PC-3 (cell line): ENCODE results near the gene B2M.
"Not testable (repeated sequence)": the region's sequence is repeated elsewhere in the genome, so short reads cannot be mapped to it uniquely, and the experiment has no call there.

Source experiments
- EZH2 ChIP-seq: fragments of 300-600 bp; sonication (generic); IDR thresholded peaks from one replicate; pipeline ENCODE4 v1.6.1; 2017; ENCODE audit warnings: antibody characterized with exemption, mild to moderate bottlenecking, low read length; ENCODE audit not compliant: unreplicated experiment
- TF ChIP-seq, protein P1 (sequence below): fragments of 300-600 bp; sonication (generic); conservative IDR thresholded peaks from 2 replicates; pipeline ENCODE4 v1.5.1; 2017; ENCODE audit warnings: antibody characterized with exemption, low read depth, mild to moderate bottlenecking, low read length

DNA sequence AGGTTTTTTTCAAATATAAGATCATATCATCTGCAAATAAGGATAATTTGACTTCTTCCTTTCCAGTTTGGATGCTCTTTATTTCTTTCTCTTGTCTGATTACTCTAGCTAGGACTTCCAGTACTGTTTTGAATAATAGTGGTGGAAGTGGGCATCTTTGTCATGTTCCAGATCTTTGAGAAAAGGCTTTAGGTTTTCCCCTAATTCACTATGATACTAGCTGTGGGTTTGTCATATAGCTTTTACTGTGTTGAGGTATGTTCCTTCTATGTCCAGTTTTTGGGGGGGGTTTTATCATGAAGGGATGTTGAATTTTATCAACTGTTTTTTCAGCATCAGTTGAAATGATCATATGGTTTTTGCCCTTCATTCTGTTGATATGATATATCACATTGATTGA lies 10.6 kb upstream of the B2M start:
- TF ChIP-seq, protein P1, sequence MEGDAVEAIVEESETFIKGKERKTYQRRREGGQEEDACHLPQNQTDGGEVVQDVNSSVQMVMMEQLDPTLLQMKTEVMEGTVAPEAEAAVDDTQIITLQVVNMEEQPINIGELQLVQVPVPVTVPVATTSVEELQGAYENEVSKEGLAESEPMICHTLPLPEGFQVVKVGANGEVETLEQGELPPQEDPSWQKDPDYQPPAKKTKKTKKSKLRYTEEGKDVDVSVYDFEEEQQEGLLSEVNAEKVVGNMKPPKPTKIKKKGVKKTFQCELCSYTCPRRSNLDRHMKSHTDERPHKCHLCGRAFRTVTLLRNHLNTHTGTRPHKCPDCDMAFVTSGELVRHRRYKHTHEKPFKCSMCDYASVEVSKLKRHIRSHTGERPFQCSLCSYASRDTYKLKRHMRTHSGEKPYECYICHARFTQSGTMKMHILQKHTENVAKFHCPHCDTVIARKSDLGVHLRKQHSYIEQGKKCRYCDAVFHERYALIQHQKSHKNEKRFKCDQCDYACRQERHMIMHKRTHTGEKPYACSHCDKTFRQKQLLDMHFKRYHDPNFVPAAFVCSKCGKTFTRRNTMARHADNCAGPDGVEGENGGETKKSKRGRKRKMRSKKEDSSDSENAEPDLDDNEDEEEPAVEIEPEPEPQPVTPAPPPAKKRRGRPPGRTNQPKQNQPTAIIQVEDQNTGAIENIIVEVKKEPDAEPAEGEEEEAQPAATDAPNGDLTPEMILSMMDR = not testable (repeated sequence)
- not testable (repeated sequence) for TF ChIP-seq EZH2
